Neural cell (in vitro differentiated cells): ENCODE data around the gene STEAP1B.

ENCODE experiments used
- CTCF ChIP-seq: fragments of 450-650 bp; IDR thresholded peaks from 2 replicates; pipeline ENCODE4 v1.5.1; 2014; ENCODE audit warnings: antibody characterized with exemption, mild to moderate bottlenecking, moderate library complexity; ENCODE audit not compliant: poor library complexity, severe bottlenecking
- EP300 ChIP-seq: fragments of 450-650 bp; conservative IDR thresholded peaks from 2 replicates; pipeline ENCODE4 v1.6.1; 2014; ENCODE audit warnings: antibody characterized with exemption, mild to moderate bottlenecking, moderate library complexity; ENCODE audit not compliant: poor library complexity, severe bottlenecking
- EZH2 ChIP-seq: fragments of 200-600, 300-800 bp; shearing (Covaris generic), sonication (generic); IDR thresholded peaks from 2 replicates; pipeline ENCODE4 v1.6.1; 2014; ENCODE audit warnings: antibody characterized with exemption, low read length, borderline replicate concordance, mild to moderate bottlenecking; ENCODE audit not compliant: insufficient read depth, poor library complexity, severe bottlenecking
- MXI1 ChIP-seq: fragments of 450-650 bp; conservative IDR thresholded peaks from 2 replicates; pipeline ENCODE4 v1.6.1; 2014; ENCODE audit warnings: antibody characterized with exemption, mild to moderate bottlenecking; ENCODE audit not compliant: poor library complexity, severe bottlenecking
- POLR2AphosphoS5 ChIP-seq: IDR thresholded peaks from 2 replicates; pipeline ENCODE4 v1.6.1; 2012
- RAD21 ChIP-seq: fragments of 450-650 bp; conservative IDR thresholded peaks from 2 replicates; pipeline ENCODE4 v1.6.1; 2014; ENCODE audit warnings: antibody characterized with exemption, mild to moderate bottlenecking, moderate library complexity
- REST ChIP-seq: IDR thresholded peaks from 2 replicates; pipeline ENCODE4 v1.6.1; 2012; ENCODE audit warnings: borderline replicate concordance
- SMC3 ChIP-seq: fragments of 450-650 bp; conservative IDR thresholded peaks from 2 replicates; pipeline ENCODE4 v1.6.1; 2014; ENCODE audit warnings: antibody characterized with exemption, mild to moderate bottlenecking, moderate library complexity; ENCODE audit not compliant: poor library complexity
- TAF1 ChIP-seq: IDR thresholded peaks from 2 replicates; pipeline ENCODE4 v1.6.1; 2012; ENCODE audit warnings: low read depth

GRCh38 chr7:22413211-22413610 is 86.8 kb downstream of the STEAP1B start:
- TF ChIP-seq CTCF (no peak), SMC3 (no peak), POLR2AphosphoS5 (no peak), EZH2 (no peak), MXI1 (no peak), EP300 (no peak), RAD21 (no peak), REST (no peak), TAF1 (no peak)
